Colonic mucosa (tissue), 4 donors: ENCODE results near the gene COX10. TPM values are rescaled to one million over a fixed set of nuclear protein-coding genes. Genes with fewer than 3 reads are reported as not detected.
"Not testable (repeated sequence)": the region's sequence is repeated elsewhere in the genome, so short reads cannot be mapped to it uniquely, and the experiment has no call there.

Source experiments
- DNase-seq: peaks from one replicate; pipeline ENCODE4 v3.0.0-alpha.2; 2020
- H3K27ac ChIP-seq: fragments of 200-600 bp; one replicate; pipeline ENCODE4 v1.8.0; 2021
- H3K27me3 ChIP-seq: fragments of 200-600 bp; one replicate; pipeline ENCODE4 v1.8.0; 2021
- H3K36me3 ChIP-seq: fragments of 200-600 bp; one replicate; pipeline ENCODE4 v1.8.0; 2021
- H3K4me1 ChIP-seq: fragments of 200-600 bp; one replicate; pipeline ENCODE4 v1.8.0; 2021; ENCODE audit warnings: mild to moderate bottlenecking
- H3K4me3 ChIP-seq: fragments of 200-600 bp; one replicate; pipeline ENCODE4 v1.8.0; 2021
- H3K9ac ChIP-seq, 2 donors: one replicate each; pipeline ENCODE4 v1.7.0; 2013; ENCODE audit warnings: control low read depth in 2 of 2, low read depth in 2 of 2, low read length in 2 of 2
- H3K9me3 ChIP-seq: fragments of 200-600 bp; one replicate; pipeline ENCODE4 v1.8.0; 2021
- intact Hi-C: fragments of 100-400 bp; cut with DNase I; formaldehyde crosslinking; loops from one replicate; pipeline ENCODE4 v1.14.1; 2022
- total RNA-seq, 2 donors: library from RNA; stranded (reverse); fragmentation: NEBNext Ultra II Directional in 1 of 2; extraction: Animal tissue kit (Norgen Biotek cat#: 25700) in 1 of 2; gene quantifications; one replicate each; pipeline ENCODE4 v1.2.1, GENCODE V29; 2021
- TF ChIP-seq, protein P1 (sequence below): fragments of 200-600 bp; IDR thresholded peaks from one replicate; pipeline ENCODE4 v1.8.0; 2022; ENCODE audit warnings: antibody characterized with exemption, mild to moderate bottlenecking
- donor health status: healthy.
- donor health status: DM: no; HTN: no; CAD: no.
- donor health status: DM: no; HTN: no; CAD: no.

COX10 gene
- total RNA-seq, 2 donors from 2014 or later: 35.1 to 36.0 TPM

DNA sequence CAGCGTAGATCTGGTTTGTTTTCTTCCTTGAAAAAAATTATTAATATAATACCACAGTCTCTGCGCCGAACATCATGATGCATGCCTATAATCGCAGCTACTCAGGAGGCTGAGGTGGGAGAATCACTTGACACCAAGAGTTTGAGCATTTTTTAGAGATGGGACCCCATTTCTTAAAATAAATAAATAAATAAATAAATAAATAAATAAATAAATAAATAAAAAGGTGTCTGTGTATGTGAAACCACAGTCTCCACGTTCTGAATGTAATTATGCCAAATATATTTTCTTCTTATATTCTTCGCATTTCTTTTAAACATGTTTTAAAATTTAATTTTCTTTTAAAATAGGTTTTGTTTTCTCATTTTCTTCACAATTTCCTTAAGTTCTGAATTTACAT is 112.8 kb downstream of the COX10 start:
- H3K4me3 ChIP-seq, H3K9me3 ChIP-seq, intact Hi-C loops, H3K27ac ChIP-seq, H3K9ac ChIP-seq, DNase-seq, H3K36me3 ChIP-seq, H3K27me3 ChIP-seq, H3K4me1 ChIP-seq: not testable (repeated sequence)

DNA sequence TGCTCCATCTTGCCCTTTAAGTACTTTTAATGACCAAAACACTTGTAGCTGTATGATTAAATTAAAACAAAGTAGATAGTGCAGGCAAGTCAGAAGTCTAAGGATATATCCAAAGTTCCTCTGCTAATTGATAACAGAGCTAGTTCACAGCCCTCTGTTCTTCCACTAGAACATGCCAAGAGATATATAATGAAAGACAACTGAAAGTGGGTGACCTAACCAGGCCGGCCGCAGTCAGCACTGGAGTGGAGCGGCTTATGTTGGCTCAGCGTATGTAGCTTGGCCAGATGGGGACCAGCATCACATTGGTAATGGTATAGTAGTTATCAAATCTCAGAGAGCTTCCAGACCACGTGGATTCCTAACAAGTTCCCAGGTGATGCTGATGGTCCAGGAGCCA is 115.2 kb downstream of the COX10 start:
- DNase-seq, H3K9ac ChIP-seq, intact Hi-C loops: not testable (repeated sequence)

DNA sequence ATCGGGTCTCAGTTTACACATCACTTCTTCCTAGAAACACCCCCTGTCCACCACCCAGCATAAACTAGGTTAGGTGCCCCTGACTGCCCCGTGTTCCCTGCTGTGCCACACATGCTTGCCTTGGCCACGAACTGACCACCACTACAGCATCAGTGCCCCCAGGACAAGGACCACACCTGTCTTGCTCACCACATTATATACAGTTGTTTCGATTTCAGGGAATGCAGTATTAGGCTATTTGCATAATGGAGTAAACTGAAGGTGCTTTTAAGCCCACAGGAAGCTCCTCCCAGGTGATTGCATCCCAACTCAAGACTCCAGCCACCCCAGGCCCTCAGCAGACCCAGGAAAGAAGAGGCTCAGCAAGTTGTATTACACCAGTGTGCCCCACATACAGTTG is 117.1 kb downstream of the COX10 start:
- intact Hi-C loops, H3K4me3 ChIP-seq: not testable (repeated sequence)

More for the DNA sequence above, 115.2 kb downstream of the COX10 start:
- H3K4me1 ChIP-seq, H3K9me3 ChIP-seq, H3K4me3 ChIP-seq, H3K27ac ChIP-seq, H3K36me3 ChIP-seq, H3K27me3 ChIP-seq: not testable (repeated sequence)

DNA sequence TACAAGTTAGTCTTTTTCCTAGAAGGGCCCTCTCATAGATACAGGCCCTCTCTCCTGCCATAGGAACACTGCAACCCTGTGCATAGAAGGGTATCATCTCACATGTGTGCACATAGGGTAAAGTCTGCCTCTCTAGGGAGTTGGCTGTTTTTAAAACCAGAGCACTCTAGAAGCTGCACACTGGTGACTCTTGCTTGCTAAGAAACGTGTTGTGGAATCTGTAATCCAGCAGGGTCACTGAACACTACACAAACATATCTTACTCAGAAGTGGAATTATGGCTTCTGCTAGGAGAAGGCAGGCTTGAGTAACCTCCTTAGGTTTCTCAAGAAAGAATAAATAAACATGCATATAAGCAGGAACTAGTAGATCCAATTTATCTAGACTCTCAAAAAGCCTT is 121.5 kb downstream of the COX10 start:
- H3K4me3 ChIP-seq, intact Hi-C loops, H3K4me1 ChIP-seq, H3K9ac ChIP-seq, H3K9me3 ChIP-seq, H3K27ac ChIP-seq, H3K36me3 ChIP-seq, DNase-seq, H3K27me3 ChIP-seq: not testable (repeated sequence)

More for the DNA sequence above, 117.1 kb downstream of the COX10 start:
- not testable (repeated sequence) for H3K27me3 ChIP-seq, H3K36me3 ChIP-seq, H3K27ac ChIP-seq, H3K9ac ChIP-seq, H3K4me1 ChIP-seq, H3K9me3 ChIP-seq, DNase-seq

DNA sequence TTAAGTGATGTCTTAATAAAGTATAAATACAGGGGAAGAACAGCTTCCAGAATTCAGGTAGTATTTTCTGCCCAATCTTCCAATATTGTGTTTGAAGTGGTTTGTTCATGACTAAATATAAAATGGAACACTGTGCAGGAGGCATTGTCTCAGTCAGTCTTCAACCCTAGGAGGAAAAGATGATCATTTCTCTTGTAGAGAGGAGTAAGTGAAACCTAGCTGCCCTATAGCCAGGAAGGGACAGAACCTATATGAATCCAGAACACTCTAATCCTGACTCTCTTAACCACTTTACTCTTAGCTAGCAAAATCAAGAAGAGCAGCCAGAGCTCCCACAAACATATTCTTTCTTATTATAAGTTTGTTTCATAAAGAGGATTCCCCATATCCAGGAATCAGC is 122.2 kb downstream of the COX10 start:
- intact Hi-C loops, H3K27ac ChIP-seq: not testable (repeated sequence)

DNA sequence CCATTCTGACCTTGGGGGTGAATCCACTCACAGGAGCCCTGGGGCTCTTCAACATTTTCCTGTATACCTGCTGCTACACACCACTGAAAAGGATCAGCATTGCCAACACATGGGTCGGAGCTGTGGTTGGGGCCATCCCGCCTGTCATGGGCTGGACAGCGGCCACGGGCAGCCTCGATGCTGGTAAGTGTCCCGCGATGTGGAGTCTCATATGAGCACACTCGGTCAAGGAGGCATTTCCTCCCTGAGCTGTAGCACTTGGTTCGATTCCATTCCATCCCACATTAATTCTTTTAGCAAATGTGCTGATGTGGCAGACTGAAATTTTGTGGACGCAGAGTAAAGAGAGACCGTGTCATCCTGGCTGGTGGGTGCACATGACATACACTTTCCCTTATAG is 122.7 kb downstream of the COX10 start:
- H3K27ac ChIP-seq, H3K9me3 ChIP-seq, DNase-seq, H3K9ac ChIP-seq, H3K36me3 ChIP-seq, H3K4me1 ChIP-seq, H3K4me3 ChIP-seq, intact Hi-C loops, H3K27me3 ChIP-seq: not testable (repeated sequence)

More for the DNA sequence above, 122.2 kb downstream of the COX10 start:
- not testable (repeated sequence) for H3K4me3 ChIP-seq, H3K9me3 ChIP-seq, DNase-seq, H3K27me3 ChIP-seq, H3K4me1 ChIP-seq, H3K36me3 ChIP-seq, H3K9ac ChIP-seq

DNA sequence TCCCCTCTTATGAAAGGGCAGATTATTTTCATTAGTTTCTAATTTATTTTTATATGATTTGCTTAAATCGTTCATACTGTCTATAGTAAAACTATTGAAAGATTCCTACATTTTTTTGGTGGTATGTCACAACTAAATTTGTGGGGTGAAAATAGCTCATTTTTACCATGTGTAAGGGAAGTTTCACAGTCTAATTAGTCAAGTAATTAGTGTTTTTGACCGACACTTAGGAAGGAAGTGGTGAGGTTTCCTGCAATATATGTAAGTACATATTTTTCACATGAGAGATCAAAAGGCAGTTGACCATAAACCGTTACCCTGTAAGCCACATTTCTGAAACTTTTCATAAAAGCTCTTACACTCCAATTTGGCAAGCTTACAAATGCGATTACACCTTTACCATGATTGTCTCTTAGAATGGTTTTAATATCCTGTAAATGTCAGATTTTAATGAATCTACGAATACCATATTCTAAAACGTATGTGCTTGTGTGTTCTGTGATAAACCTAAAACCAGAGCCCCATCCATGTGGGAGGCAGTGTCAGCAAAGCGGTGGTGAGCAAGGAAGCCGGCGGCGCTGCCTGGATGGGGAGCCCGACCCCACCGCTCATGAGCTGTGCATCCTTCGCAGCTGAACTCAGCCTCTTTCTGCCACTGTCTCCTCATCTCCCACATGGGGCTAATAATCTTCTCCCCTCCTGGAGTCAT is 123.5 kb downstream of the COX10 start:
- H3K36me3 ChIP-seq, H3K27ac ChIP-seq, H3K9ac ChIP-seq, DNase-seq, intact Hi-C loops, H3K4me3 ChIP-seq, H3K4me1 ChIP-seq, H3K9me3 ChIP-seq, H3K27me3 ChIP-seq: not testable (repeated sequence)

DNA sequence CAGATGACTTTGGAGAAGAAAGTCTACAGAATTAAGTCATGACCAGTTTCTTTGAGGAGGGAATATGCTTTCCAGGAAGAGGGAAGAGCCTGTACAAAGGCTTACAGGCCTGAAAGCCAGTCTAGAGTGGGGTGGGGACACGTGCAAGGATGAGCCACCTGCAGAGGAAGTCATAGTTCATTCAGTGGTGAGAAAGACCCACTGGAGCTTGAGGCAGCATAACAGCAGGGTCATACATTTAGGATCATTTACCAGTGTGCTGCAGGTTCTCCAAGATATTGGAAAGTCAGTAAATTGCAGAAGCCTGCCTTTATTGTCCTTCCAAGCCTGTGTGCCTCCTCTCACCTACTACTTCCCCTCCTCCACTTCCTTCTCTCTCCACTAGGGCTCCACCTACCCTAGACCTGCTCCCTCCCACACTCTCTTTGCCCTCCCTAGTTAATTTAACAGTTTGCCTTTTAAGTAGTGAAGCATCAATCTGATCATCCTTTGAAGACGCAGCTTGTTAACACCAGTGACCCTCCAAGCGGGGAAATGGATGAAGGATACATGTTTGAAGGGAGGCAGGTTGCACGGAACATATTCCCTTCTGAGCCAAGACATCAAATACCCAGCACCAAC is 127.2 kb downstream of the COX10 start:
- Histone ChIP-seq H3K4me1 (no peaks in the 10 kb centered on the region), H3K9me3 (no peaks in the 10 kb centered on the region), H3K4me3 (no peak overlapping the region), H3K36me3 (no peaks in the 10 kb centered on the region), H3K27me3 (no peaks in the 10 kb centered on the region), H3K27ac (no peak overlapping the region), H3K9ac (no peak overlapping the region)
- intact Hi-C loops: no loop called here
- TF ChIP-seq, protein P1, sequence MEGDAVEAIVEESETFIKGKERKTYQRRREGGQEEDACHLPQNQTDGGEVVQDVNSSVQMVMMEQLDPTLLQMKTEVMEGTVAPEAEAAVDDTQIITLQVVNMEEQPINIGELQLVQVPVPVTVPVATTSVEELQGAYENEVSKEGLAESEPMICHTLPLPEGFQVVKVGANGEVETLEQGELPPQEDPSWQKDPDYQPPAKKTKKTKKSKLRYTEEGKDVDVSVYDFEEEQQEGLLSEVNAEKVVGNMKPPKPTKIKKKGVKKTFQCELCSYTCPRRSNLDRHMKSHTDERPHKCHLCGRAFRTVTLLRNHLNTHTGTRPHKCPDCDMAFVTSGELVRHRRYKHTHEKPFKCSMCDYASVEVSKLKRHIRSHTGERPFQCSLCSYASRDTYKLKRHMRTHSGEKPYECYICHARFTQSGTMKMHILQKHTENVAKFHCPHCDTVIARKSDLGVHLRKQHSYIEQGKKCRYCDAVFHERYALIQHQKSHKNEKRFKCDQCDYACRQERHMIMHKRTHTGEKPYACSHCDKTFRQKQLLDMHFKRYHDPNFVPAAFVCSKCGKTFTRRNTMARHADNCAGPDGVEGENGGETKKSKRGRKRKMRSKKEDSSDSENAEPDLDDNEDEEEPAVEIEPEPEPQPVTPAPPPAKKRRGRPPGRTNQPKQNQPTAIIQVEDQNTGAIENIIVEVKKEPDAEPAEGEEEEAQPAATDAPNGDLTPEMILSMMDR: peak; percentile 12
- no peak for DNase-seq

DNA sequence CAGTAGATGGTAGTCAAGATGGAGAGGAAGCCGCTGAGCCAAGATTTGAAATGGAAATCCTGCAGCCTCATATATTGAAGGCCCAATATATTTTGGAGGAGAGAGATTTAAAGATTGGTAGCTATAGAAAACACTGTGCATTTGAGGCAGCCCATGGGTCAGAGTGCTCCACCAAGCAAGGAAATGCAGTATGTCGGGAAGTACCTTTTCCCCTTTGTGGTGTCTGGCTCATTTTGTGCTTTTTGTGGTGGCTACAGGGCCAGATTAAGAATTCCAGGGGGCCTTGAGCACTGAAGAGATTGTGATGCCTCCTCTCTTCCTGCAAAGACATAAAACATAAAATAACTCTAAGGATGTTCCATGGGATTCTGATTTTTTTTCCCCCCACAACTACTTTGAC is 127.8 kb downstream of the COX10 start:
- TF ChIP-seq, protein P1: no peak
- Histone ChIP-seq H3K9ac (no peak overlapping the region), H3K9me3 (no peaks in the 10 kb centered on the region), H3K36me3 (no peaks in the 10 kb centered on the region), H3K4me1 (no peaks in the 10 kb centered on the region), H3K27me3 (no peaks in the 10 kb centered on the region), H3K4me3 (no peak overlapping the region), H3K27ac (no peak overlapping the region)
- DNase-seq: no peak
- intact Hi-C loops: no loop called here
